ENCODE measurements around the gene CHRNA7.
"Not testable (repeated sequence)": the region's sequence is repeated elsewhere in the genome, so short reads cannot be mapped to it uniquely, and the experiment has no call there.

Gene CHRNA7

DNA sequence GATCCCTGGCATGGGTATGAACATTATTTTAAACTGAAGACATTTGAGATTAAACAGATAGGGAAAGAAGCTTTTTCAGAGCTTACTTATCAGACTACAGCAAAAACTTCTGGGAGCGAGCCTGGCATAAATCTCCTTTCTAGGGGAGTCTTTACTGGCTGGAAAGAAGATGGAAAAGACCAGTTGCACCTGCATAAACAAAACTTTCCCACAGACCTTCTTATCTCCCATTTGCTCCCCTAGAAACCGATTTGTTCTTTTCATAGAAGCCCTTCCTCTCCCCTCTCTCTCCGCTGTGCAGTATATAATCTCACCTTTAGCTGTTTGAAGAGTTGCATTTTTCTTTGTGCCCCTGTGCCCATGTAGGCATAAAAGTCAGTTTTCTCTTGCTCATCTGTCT, 93.2 kb downstream of the CHRNA7 start:
- H3K4me1 ChIP-seq (ENCODE audit: control insufficient read depth, insufficient read depth, low read length), result no peaks in the 10 kb centered on the region
- H3K4me2 ChIP-seq (ENCODE audit: low read length), result no peak overlapping the region
- H3K4me3 ChIP-seq (ENCODE audit: low read length), result no peak overlapping the region
- H3K27me3 ChIP-seq (ENCODE audit: control insufficient read depth, insufficient read depth, low read length), result no peaks in the 10 kb centered on the region
- no peak overlapping the region for H3K9ac ChIP-seq (ENCODE audit: low read depth, low read length)
- no peaks in the 10 kb centered on the region for H3K9me3 ChIP-seq (replicated peaks; ENCODE audit: low read length)
- H3K36me3 ChIP-seq (ENCODE audit: insufficient read depth, low read length), result no peaks in the 10 kb centered on the region

DNA sequence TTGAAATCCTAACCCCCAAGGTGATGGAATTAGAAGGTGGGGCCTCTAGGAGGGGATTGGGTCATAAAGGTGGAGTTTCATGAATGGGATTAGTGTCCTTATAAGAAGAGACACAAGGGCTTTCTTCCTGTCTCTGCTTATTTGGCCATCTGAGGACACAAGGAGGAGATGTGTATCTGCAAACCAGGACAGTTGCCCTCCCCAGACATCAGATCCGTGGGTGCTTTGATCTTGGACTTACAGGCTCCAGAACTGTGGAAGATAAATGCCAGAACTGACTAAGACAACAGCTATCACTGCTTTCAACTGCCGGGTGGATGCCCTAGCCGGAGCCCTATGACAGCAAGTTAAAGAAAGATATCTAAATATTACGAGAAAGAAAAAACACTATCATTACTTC, 94.4 kb downstream of the CHRNA7 start:
- no peaks in the 10 kb centered on the region for H3K4me1 ChIP-seq (ENCODE audit: control insufficient read depth, insufficient read depth, low read length)

DNA sequence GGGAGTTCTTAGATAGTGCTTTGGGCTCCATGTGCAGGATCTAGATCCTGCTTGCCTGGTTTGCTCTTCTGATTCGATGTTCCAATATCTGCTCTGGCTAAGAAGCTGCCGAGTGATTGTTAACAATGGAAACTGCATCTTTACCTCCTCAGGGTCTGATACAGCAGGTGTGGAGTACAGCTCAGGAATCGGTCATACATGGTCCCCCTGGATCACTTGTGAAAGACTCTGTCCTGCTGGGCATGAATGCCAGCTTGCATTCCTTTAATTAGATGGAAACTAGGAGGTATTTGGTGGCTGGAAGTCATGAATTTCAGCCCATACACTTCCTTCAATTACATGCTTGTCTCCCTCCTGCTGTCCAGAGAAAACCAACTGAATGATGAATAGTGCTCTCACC, 95.3 kb downstream of the CHRNA7 start:
- H3K4me1 ChIP-seq (ENCODE audit: control insufficient read depth, insufficient read depth, low read length), result no peaks in the 10 kb centered on the region
- H3K27me3 ChIP-seq (ENCODE audit: control insufficient read depth, insufficient read depth, low read length), result no peaks in the 10 kb centered on the region
- no peaks in the 10 kb centered on the region for H3K36me3 ChIP-seq (ENCODE audit: insufficient read depth, low read length)
- H3K9ac ChIP-seq (ENCODE audit: low read depth, low read length), result no peak overlapping the region
- no peak overlapping the region for H3K4me2 ChIP-seq (ENCODE audit: low read length)
- no peaks in the 10 kb centered on the region for H3K9me3 ChIP-seq (replicated peaks; ENCODE audit: low read length)
- no peak overlapping the region for H3K4me3 ChIP-seq (ENCODE audit: low read length)

More for the DNA sequence above, 94.4 kb downstream of the CHRNA7 start:
- Histone ChIP-seq H3K9me3 (replicated peaks; ENCODE audit: low read length) (no peaks in the 10 kb centered on the region), H3K4me3 (ENCODE audit: low read length) (no peak overlapping the region), H3K36me3 (ENCODE audit: insufficient read depth, low read length) (no peaks in the 10 kb centered on the region), H3K9ac (ENCODE audit: low read depth, low read length) (no peak overlapping the region), H3K4me2 (ENCODE audit: low read length) (no peak overlapping the region), H3K27me3 (ENCODE audit: control insufficient read depth, insufficient read depth, low read length) (no peaks in the 10 kb centered on the region)

DNA sequence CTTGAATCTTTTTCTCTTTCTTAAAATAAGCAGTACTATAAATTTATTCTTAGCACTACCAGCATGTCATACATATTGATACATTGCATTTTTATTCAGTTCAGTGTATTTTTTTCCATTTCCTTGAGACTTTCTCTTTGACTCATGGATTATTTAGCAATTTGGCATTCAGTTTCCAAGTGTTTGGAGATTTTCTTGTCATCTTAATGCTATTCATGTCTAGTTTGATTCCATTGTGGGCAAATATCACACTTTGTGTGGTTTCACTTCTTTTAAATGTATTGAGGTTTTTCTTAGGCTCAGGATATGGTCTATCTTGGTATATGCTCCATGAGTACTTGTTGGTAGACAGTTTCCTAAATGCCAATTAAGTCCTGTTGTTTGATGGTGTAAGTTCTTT, 99.5 kb downstream of the CHRNA7 start:
- no peaks in the 10 kb centered on the region for H3K27me3 ChIP-seq (ENCODE audit: control insufficient read depth, insufficient read depth, low read length)
- no peaks in the 10 kb centered on the region for H3K36me3 ChIP-seq (ENCODE audit: insufficient read depth, low read length)
- no peaks in the 10 kb centered on the region for H3K9me3 ChIP-seq (replicated peaks; ENCODE audit: low read length)
- H3K9ac ChIP-seq (ENCODE audit: low read depth, low read length), result no peak overlapping the region
- no peak overlapping the region for H3K4me3 ChIP-seq (ENCODE audit: low read length)
- H3K4me1 ChIP-seq (ENCODE audit: control insufficient read depth, insufficient read depth, low read length), result no peaks in the 10 kb centered on the region
- H3K4me2 ChIP-seq (ENCODE audit: low read length), result no peak overlapping the region

DNA sequence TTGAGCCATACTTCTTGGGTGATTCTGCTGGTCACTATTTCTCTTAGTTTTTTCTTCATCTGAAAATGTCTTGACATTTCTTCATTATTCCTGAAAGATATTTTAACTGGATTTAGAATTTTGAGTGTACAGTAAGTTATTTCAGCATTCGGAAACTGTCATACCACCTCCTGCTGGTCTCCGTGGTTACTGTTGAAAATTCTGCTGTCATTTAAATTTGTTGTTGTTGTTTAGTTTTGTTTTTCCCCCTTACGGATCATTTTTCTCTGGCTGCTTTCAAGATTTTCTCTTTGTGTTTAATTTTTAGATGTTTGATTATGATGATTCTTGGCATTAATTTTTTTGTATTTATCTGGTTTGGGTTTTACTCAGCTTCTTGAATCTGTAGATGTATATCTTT, 100.5 kb downstream of the CHRNA7 start:
- Histone ChIP-seq H3K4me2 (ENCODE audit: low read length) (no peak overlapping the region), H3K4me3 (ENCODE audit: low read length) (no peak overlapping the region), H3K9me3 (replicated peaks; ENCODE audit: low read length) (no peaks in the 10 kb centered on the region), H3K9ac (ENCODE audit: low read depth, low read length) (no peak overlapping the region), H3K4me1 (ENCODE audit: control insufficient read depth, insufficient read depth, low read length) (no peaks in the 10 kb centered on the region), H3K27me3 (ENCODE audit: control insufficient read depth, insufficient read depth, low read length) (no peaks in the 10 kb centered on the region), H3K36me3 (ENCODE audit: insufficient read depth, low read length) (no peaks in the 10 kb centered on the region)

DNA sequence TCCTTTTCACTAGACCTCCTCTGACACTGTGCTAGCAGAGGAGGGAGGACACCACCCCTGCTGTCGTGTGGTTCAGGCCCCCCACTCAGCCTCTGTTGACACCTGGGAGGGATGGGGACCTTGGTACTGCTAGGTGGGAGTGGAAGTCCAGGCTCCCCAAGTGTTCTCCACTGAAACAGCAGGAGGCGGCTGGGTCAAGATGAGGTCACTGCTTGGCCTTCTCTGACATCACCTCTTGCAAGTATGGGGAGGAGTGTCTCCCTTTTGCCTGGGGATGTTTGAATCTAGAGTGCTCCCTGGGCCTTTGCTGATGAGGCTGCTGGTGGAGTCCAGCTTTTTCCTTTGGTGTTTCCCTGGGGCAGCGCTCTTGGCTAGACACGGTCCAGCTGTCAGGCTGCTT, 101.5 kb downstream of the CHRNA7 start:
- no peak overlapping the region for H3K4me2 ChIP-seq (ENCODE audit: low read length)
- no peaks in the 10 kb centered on the region for H3K36me3 ChIP-seq (ENCODE audit: insufficient read depth, low read length)
- H3K4me1 ChIP-seq (ENCODE audit: control insufficient read depth, insufficient read depth, low read length), result no peaks in the 10 kb centered on the region
- H3K27me3 ChIP-seq (ENCODE audit: control insufficient read depth, insufficient read depth, low read length), result no peaks in the 10 kb centered on the region
- H3K9ac ChIP-seq (ENCODE audit: low read depth, low read length), result no peak overlapping the region
- no peak overlapping the region for H3K4me3 ChIP-seq (ENCODE audit: low read length)
- no peaks in the 10 kb centered on the region for H3K9me3 ChIP-seq (replicated peaks; ENCODE audit: low read length)

DNA sequence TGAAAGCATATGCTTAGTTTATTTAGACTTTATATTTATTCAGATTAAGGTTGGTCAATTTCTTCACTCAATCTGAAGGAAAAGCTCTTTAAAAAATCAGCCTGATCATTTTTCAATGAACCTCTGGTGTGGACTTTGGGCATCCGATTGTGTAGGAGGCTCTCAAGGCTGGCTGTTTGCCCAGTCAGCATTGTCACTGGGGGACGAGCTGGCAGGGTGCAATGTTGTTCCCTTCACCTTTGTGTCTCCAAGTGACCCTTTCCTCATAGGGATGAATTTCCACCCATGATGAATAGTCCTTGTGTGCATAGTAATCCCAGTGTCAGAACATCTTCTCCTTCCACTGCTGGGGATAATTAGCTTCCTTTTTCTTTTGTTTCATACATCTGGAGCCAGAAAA, 102.5 kb downstream of the CHRNA7 start:
- H3K4me1 ChIP-seq (ENCODE audit: control insufficient read depth, insufficient read depth, low read length), result no peaks in the 10 kb centered on the region

DNA sequence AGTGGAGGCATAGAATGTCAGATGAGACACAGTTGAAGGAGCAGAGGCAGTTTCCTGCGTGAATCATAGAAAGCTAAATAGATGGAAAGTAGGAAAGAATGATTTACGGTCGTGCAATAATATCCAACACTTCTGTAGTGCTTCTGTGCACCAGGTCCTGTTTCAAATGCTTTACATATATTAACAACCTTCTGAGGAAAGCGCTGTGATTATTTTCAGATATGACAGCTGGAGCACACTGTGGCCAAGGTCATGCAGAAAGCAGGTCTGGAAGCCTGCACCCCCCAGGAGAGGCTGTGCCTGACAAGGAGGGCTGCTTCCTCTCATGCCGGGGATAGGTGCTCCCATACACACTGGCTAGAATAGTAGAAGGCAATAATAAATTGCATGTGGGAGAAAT, 104.5 kb downstream of the CHRNA7 start:
- H3K9me3 ChIP-seq (replicated peaks; ENCODE audit: low read length), result no peaks in the 10 kb centered on the region
- no peaks in the 10 kb centered on the region for H3K4me1 ChIP-seq (ENCODE audit: control insufficient read depth, insufficient read depth, low read length)
- no peak overlapping the region for H3K4me3 ChIP-seq (ENCODE audit: low read length)
- no peak overlapping the region for H3K9ac ChIP-seq (ENCODE audit: low read depth, low read length)
- no peak overlapping the region for H3K4me2 ChIP-seq (ENCODE audit: low read length)
- no peaks in the 10 kb centered on the region for H3K36me3 ChIP-seq (ENCODE audit: insufficient read depth, low read length)
- H3K27me3 ChIP-seq (ENCODE audit: control insufficient read depth, insufficient read depth, low read length), result no peaks in the 10 kb centered on the region

More for the DNA sequence above, 102.5 kb downstream of the CHRNA7 start:
- no peaks in the 10 kb centered on the region for H3K36me3 ChIP-seq (ENCODE audit: insufficient read depth, low read length)
- no peaks in the 10 kb centered on the region for H3K27me3 ChIP-seq (ENCODE audit: control insufficient read depth, insufficient read depth, low read length)
- no peak overlapping the region for H3K4me2 ChIP-seq (ENCODE audit: low read length)
- H3K9ac ChIP-seq (ENCODE audit: low read depth, low read length), result no peak overlapping the region
- no peaks in the 10 kb centered on the region for H3K9me3 ChIP-seq (replicated peaks; ENCODE audit: low read length)
- H3K4me3 ChIP-seq (ENCODE audit: low read length), result no peak overlapping the region

DNA sequence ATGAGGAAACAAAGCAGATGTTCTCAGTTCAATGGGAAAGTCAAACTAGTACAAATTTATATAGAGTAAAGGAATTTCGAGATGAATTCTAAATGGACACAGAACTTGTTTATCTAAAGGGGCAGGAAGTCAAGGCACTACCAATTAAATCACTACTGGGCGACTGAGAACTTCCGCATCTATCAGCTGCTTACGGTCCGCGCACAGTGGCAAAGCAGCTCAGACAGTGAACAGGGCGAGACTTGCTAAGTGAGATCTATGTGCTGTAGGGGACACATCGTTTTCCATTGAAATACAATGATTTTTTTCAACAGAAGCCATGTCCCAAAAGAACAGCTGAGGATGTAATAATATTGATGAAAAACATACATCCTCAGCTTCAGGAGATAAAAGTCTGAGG, 105.0 kb downstream of the CHRNA7 start:
- Histone ChIP-seq H3K4me1 (ENCODE audit: control insufficient read depth, insufficient read depth, low read length) (no peaks in the 10 kb centered on the region), H3K36me3 (ENCODE audit: insufficient read depth, low read length) (no peaks in the 10 kb centered on the region), H3K9me3 (replicated peaks; ENCODE audit: low read length) (no peaks in the 10 kb centered on the region), H3K4me2 (ENCODE audit: low read length) (no peak overlapping the region), H3K27me3 (ENCODE audit: control insufficient read depth, insufficient read depth, low read length) (no peaks in the 10 kb centered on the region), H3K9ac (ENCODE audit: low read depth, low read length) (no peak overlapping the region), H3K4me3 (ENCODE audit: low read length) (no peak overlapping the region)

DNA sequence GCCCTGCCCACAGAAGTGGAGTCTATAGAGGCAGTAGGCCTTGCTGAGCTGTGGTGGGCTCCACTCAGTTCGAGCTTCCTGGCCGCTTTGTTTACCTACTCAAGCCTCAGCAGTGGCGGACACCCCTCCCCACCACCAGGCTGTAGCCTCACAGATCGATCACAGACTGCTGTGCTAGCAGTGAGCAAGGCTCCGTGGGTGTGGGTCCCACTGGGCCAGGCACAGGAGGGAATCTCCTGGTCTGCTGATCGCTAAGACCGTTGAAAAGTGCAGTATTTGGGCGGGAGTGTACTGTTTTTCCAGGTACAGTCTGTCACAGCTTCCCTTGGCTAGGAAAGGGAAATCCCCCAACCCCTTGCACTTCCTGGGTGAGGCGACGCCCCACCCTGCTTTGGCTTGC, 115.2 kb downstream of the CHRNA7 start:
- H3K4me3 ChIP-seq (ENCODE audit: low read length); H3K27me3 ChIP-seq (ENCODE audit: control insufficient read depth, insufficient read depth, low read length); H3K4me1 ChIP-seq (ENCODE audit: control insufficient read depth, insufficient read depth, low read length); H3K9ac ChIP-seq (ENCODE audit: low read depth, low read length); H3K9me3 ChIP-seq (replicated peaks; ENCODE audit: low read length); H3K4me2 ChIP-seq (ENCODE audit: low read length); H3K36me3 ChIP-seq (ENCODE audit: insufficient read depth, low read length): not testable (repeated sequence)

DNA sequence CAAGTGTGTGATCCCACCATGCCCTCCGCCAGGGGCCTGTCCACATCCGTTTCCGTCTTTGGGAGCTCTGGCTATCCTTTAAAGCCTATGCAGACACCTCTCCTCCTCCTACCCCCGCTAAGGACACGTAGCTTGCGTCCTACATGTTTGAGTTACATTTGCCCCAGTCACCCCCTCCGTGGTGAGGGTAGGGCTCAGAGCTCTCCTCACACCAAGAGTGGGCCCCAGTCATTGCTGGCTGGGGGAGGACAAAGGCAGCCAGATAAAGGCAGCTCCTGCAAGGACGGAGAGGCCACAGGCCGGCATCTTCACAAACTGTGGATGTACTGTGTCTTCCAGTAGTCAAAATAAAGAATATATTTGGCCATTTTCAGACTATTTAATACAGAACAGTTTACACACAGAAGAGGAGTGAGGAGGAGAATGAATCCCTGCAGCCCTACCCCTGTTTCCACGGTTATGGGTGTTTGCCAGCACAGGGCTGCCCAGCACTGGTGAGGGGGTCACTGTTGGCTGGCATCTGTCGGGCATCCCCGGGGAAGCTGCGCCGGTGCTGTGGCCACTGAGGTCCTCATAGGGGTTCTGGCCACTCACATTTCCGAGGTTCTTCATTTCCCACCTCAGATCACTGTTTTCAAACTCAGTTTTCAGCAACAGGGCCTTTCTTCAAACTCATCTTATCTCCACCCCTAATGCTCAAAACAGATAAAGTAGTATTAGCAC, 118.7 kb downstream of the CHRNA7 start:
- no peaks in the 10 kb centered on the region for H3K36me3 ChIP-seq (ENCODE audit: insufficient read depth, low read length)
- no peak overlapping the region for H3K9ac ChIP-seq (ENCODE audit: low read depth, low read length)
- H3K4me2 ChIP-seq (ENCODE audit: low read length), result no peak overlapping the region
- H3K9me3 ChIP-seq (replicated peaks; ENCODE audit: low read length), result no peaks in the 10 kb centered on the region
- H3K4me1 ChIP-seq (ENCODE audit: control insufficient read depth, insufficient read depth, low read length), result no peaks in the 10 kb centered on the region
- H3K27me3 ChIP-seq (ENCODE audit: control insufficient read depth, insufficient read depth, low read length), result no peaks in the 10 kb centered on the region
- H3K4me3 ChIP-seq (ENCODE audit: low read length), result no peak overlapping the region

DNA sequence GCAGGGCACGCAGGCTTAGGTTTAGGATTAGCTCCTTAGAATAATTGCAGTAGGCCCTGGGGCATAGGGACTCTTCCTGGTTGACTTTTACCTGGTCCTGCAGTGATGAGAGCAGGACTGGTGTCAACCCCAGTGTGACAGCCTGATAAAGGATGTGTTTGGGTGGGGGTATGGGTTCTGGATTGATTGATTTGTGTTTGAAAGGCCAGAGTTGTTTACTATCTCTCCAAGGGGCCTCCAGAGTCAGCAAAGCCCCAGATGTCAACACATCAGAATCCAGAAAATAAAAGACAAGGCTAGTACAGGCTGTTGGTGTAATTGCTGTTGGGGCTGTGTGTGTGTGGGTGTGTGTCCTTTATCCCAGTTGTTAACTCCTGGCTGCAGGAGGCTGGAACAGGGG, 122.3 kb downstream of the CHRNA7 start:
- H3K9ac ChIP-seq (ENCODE audit: low read depth, low read length), result no peak overlapping the region
- H3K4me2 ChIP-seq (ENCODE audit: low read length), result no peak overlapping the region
- no peaks in the 10 kb centered on the region for H3K36me3 ChIP-seq (ENCODE audit: insufficient read depth, low read length)
- H3K27me3 ChIP-seq (ENCODE audit: control insufficient read depth, insufficient read depth, low read length), result no peaks in the 10 kb centered on the region
- H3K4me1 ChIP-seq (ENCODE audit: control insufficient read depth, insufficient read depth, low read length), result no peaks in the 10 kb centered on the region
- no peaks in the 10 kb centered on the region for H3K9me3 ChIP-seq (replicated peaks; ENCODE audit: low read length)
- H3K4me3 ChIP-seq (ENCODE audit: low read length), result no peak overlapping the region

Data from skeletal muscle satellite cell (primary cell).